Renal cortical epithelial cell (primary cell): ENCODE results near the gene SH3RF3. TPM values are rescaled to one million over a fixed set of nuclear protein-coding genes. Genes with fewer than 3 reads are reported as not detected.

ENCODE experiments used
- DNase-seq: peaks from one replicate; pipeline ENCODE4 v3.0.0-alpha.2; 2011; ENCODE audit warnings: low read depth
- total RNA-seq: library from RNA; depleted of rRNA; stranded (reverse); fragments of >200 nt; gene quantifications from 2 replicates; pipeline ENCODE4 v1.2.3, GENCODE V29; 2014

The SH3RF3 gene
- total RNA-seq, 1 donor from 2014 or later = 0.40 TPM

- DNase-seq = no peak
Observed at GRCh38 chr2:109392816-109393661, 264.0 kb downstream of the SH3RF3 start.

- no peak for DNase-seq
Observed at GRCh38 chr2:109393662-109393972, 264.6 kb downstream of the SH3RF3 start.

- DNase-seq = no peak
Observed at GRCh38 chr2:109395494-109396201, 266.6 kb downstream of the SH3RF3 start.

- DNase-seq = no peak
Observed at GRCh38 chr2:109396202-109397180, 267.5 kb downstream of the SH3RF3 start.

- no peak for DNase-seq
Observed at GRCh38 chr2:109397893-109398292, 268.9 kb downstream of the SH3RF3 start.

GRCh38 chr2:109398366-109399015 is 269.5 kb downstream of the SH3RF3 start:
- DNase-seq = no peak

GRCh38 chr2:109399066-109399465 is 270.1 kb downstream of the SH3RF3 start:
- DNase-seq = no peak

- no peak for DNase-seq
Observed at GRCh38 chr2:109400102-109400501, 271.1 kb downstream of the SH3RF3 start.

- DNase-seq = no peak
Observed at GRCh38 chr2:109401370-109401769, 272.4 kb downstream of the SH3RF3 start.

- peak; percentile 35 for DNase-seq
Observed at GRCh38 chr2:109402180-109402579, 273.2 kb downstream of the SH3RF3 start.

GRCh38 chr2:109402980-109403840 is 274.2 kb downstream of the SH3RF3 start:
- no peak for DNase-seq

- no peak for DNase-seq
Observed at GRCh38 chr2:109403841-109404201, 274.8 kb downstream of the SH3RF3 start.

GRCh38 chr2:109404681-109405080 is 275.7 kb downstream of the SH3RF3 start:
- no peak for DNase-seq

- no peak for DNase-seq
Observed at GRCh38 chr2:109405873-109406272, 276.9 kb downstream of the SH3RF3 start.

- no peak for DNase-seq
Observed at GRCh38 chr2:109406301-109406700, 277.3 kb downstream of the SH3RF3 start.

- DNase-seq = no peak
Observed at GRCh38 chr2:109407276-109408042, 278.5 kb downstream of the SH3RF3 start.

GRCh38 chr2:109408043-109408335 is 279.0 kb downstream of the SH3RF3 start:
- DNase-seq = no peak

- no peak for DNase-seq
Observed at GRCh38 chr2:109409321-109410038, 280.5 kb downstream of the SH3RF3 start.

GRCh38 chr2:109410039-109410815 is 281.2 kb downstream of the SH3RF3 start:
- peak; percentile 2 for DNase-seq
